K562 (cell line): ENCODE data around the gene PLEKHM1. TPM values are rescaled to one million over a fixed set of nuclear protein-coding genes. Genes with fewer than 3 reads are reported as not detected.

Experiments
- ATAC-seq: fragments of 200-7000 bp; cut with Tn5 transposase; 3 replicates; pipeline ENCODE4 v1.9.1; 2020; ENCODE audit warnings: moderate library complexity
- BruUV-seq: library from RNA; stranded (reverse); fragments of 400-500 nt; replicated peaks from 2 replicates; lab custom pipeline; 2021; lab: Mats Ljungman, UMichigan
- CTCF ChIA-PET: fragments of 300-600 bp; formaldehyde crosslinking; extraction: SDS; loops from one replicate; lab custom pipeline; 2021; ENCODE audit warnings: low intra/inter-chr PET ratio; lab: Yijun Ruan, JAX
- POLR2A ChIA-PET: fragments of 300-600, 350-650 bp; sonication (Branson Sonifier 250); formaldehyde crosslinking; extraction: SDS; loops from one replicate; lab custom pipeline; 2021; ENCODE audit warnings: antibody characterized with exemption, inconsistent platforms; lab: Yijun Ruan, JAX
- DNase-seq, 4 experiments: peaks; one replicate each; pipeline versions ENCODE4 v3.0.0 to v3.0.0-alpha.2; 2011 to 2018; ENCODE audit warnings: low spot score in 3 of 4, mixed read lengths in 3 of 4; ENCODE audit errors: extremely low read depth in 1 of 4
- FAIRE-seq: peaks from 2 replicates; lab custom pipeline; 2011; peaks lifted over from hg19 to GRCh38; lab: Jason Lieb, UNC
- H2AFZ ChIP-seq: 2 replicates; pipeline ENCODE4 v1.6.0; 2011; ENCODE audit warnings: low read depth, low read length, control low read depth, inconsistent platforms
- H3K27ac ChIP-seq: fragments of 200-600 bp; 3 replicates; pipeline ENCODE4 v1.8.0; 2011; ENCODE audit warnings: low read depth, mild to moderate bottlenecking, control low read depth, inconsistent platforms, low read length, moderate library complexity, mixed read lengths; ENCODE audit errors: extremely low read depth
- H3K27me3 ChIP-seq, 2 experiments: fragments of 300-600 bp in 1 of 2; 2 replicates in 1 of 2; 3 replicates in 1 of 2; pipeline versions ENCODE4 v1.6.0 to v1.8.0; 2011; ENCODE audit warnings: inconsistent platforms in 2 of 2, low read length in 2 of 2, mild to moderate bottlenecking in 1 of 2, mixed read lengths in 1 of 2, moderate library complexity in 1 of 2; ENCODE audit not compliant: control insufficient read depth in 2 of 2, insufficient read depth in 2 of 2
- H3K36me3 ChIP-seq: fragments of 300-600 bp; 3 replicates; pipeline ENCODE4 v1.8.0; 2011; ENCODE audit warnings: mild to moderate bottlenecking, low read length, inconsistent platforms; ENCODE audit not compliant: control insufficient read depth, insufficient read depth
- H3K4me1 ChIP-seq, 2 experiments: fragments of 200-600 bp in 1 of 2; replicated peaks in 1 of 2; 2 replicates in 1 of 2; 3 replicates in 1 of 2; pipeline versions ENCODE4 v1.5.1 to v1.8.0; 2011; ENCODE audit warnings: inconsistent platforms in 2 of 2, low read length in 2 of 2, mild to moderate bottlenecking in 1 of 2, mixed read lengths in 1 of 2, moderate library complexity in 1 of 2; ENCODE audit not compliant: control insufficient read depth in 2 of 2, insufficient read depth in 2 of 2
- H3K4me2 ChIP-seq: 2 replicates; pipeline ENCODE4 v1.6.1; 2011; ENCODE audit warnings: low read length, control low read depth, inconsistent platforms, mixed read lengths; ENCODE audit not compliant: insufficient read depth
- H3K4me3 ChIP-seq: fragments of 200-600 bp; sonication (generic), shearing (Covaris generic); 2 replicates; pipeline ENCODE4 v1.5.1; 2016; ENCODE audit warnings: control low read depth, inconsistent platforms
- H3K79me2 ChIP-seq: fragments of 200-600 bp; 3 replicates; pipeline ENCODE4 v1.8.0; 2011; ENCODE audit warnings: low read length, inconsistent platforms; ENCODE audit not compliant: control insufficient read depth, insufficient read depth
- H3K9ac ChIP-seq, 2 experiments: 2 replicates each; pipeline versions ENCODE4 v1.6.0 to v1.6.1; 2011; ENCODE audit warnings: low read depth in 2 of 2, low read length in 2 of 2, control low read depth in 1 of 2, inconsistent platforms in 1 of 2, mild to moderate bottlenecking in 1 of 2, mixed read lengths in 1 of 2; ENCODE audit not compliant: insufficient read depth in 1 of 2
- H3K9me1 ChIP-seq: one replicate; pipeline ENCODE4 v1.6.0; 2011; ENCODE audit warnings: inconsistent platforms, mild to moderate bottlenecking, low read length, moderate library complexity; ENCODE audit not compliant: control insufficient read depth, insufficient read depth
- H3K9me3 ChIP-seq: replicated peaks from 2 replicates; pipeline ENCODE4 v1.5.1; 2011; ENCODE audit warnings: low read depth, low read length, inconsistent platforms; ENCODE audit not compliant: control insufficient read depth, insufficient read depth
- H4K20me1 ChIP-seq: replicated peaks from 2 replicates; pipeline ENCODE4 v1.6.1; 2011; ENCODE audit warnings: low read length, inconsistent platforms, mixed read lengths; ENCODE audit not compliant: control insufficient read depth, insufficient read depth
- HMG20A ChIP-seq: fragments of 450-650 bp; formaldehyde crosslinking; conservative IDR thresholded peaks from 2 replicates; pipeline ENCODE4 v1.4.0; 2020; ENCODE audit warnings: mild to moderate bottlenecking, mixed read lengths
- KDM5B ChIP-seq: fragments of 200-600 bp; sonication (generic); IDR thresholded peaks from 2 replicates; pipeline ENCODE4 v1.6.1; 2012; ENCODE audit warnings: low read depth, mild to moderate bottlenecking, moderate library complexity, low read length, control low read depth, inconsistent platforms; ENCODE audit not compliant: insufficient replicate concordance
- PBX2 ChIP-seq, 2 experiments: IDR thresholded peaks in 1 of 2; conservative IDR thresholded peaks in 1 of 2; 2 replicates each; pipeline ENCODE4 v1.6.1; 2016; ENCODE audit warnings: low read depth in 2 of 2, mild to moderate bottlenecking in 1 of 2, missing compliant biosample characterization in 1 of 2, missing genetic modification characterization in 1 of 2, moderate library complexity in 1 of 2
- SPI1 ChIP-seq: IDR thresholded peaks from 2 replicates; pipeline ENCODE4 v1.6.1; 2011; ENCODE audit warnings: low read depth, low read length, control low read depth, borderline replicate concordance
- SRSF7 ChIP-seq: fragments of 200-400 bp; formaldehyde crosslinking; optimal IDR thresholded peaks from 2 replicates; pipeline ENCODE3; 2017; ENCODE audit warnings: mild to moderate bottlenecking, low read depth, low read length
- THAP12 ChIP-seq: fragments of 250-450 bp; sonication (Bioruptor Pico); IDR thresholded peaks from 2 replicates; pipeline ENCODE4 v1.9.0; 2021; ENCODE audit warnings: mild to moderate bottlenecking, inconsistent platforms
- ZFP36 ChIP-seq: fragments of 150-350 bp; IDR thresholded peaks from 2 replicates; pipeline ENCODE4 v1.6.1; 2018; ENCODE audit warnings: low read length, low read depth; ENCODE audit not compliant: partially characterized antibody
- ZNF253 ChIP-seq: fragments of 250-450 bp; sonication (Bioruptor Pico); conservative IDR thresholded peaks from 2 replicates; pipeline ENCODE4 v1.6.1; 2021; ENCODE audit warnings: mild to moderate bottlenecking
- ZNF41 ChIP-seq: fragments of 250-450 bp; sonication (Bioruptor Pico); conservative IDR thresholded peaks from 2 replicates; pipeline ENCODE4 v1.4.0; 2020; ENCODE audit warnings: mild to moderate bottlenecking
- WGBS: fragments of 100-300 bp; shearing (Covaris generic); methylation state at CpG from one replicate; pipeline ENCODE4 v1.1.6; 2016; ENCODE audit warnings: low coverage, mixed read lengths; ENCODE audit not compliant: insufficient coverage; ENCODE audit errors: missing lambda C conversion rate; 5-methylcytosine and 5-hydroxymethylcytosine counted together
- in situ Hi-C: fragments of 300-500 bp; cut with MboI; formaldehyde crosslinking; loops from 4 replicates; pipeline ENCODE4 v1.15.0; 2018; ENCODE audit warnings: inconsistent platforms, mixed read lengths
- intact Hi-C: fragments of 100-400 bp; cut with micrococcal nuclease; formaldehyde crosslinking; loops from 2 replicates; pipeline ENCODE4 v1.14.2; 2022
- polyA plus RNA-seq, 8 experiments: library from polyadenylated mRNA; depleted of rRNA in 4 of 8; stranded (reverse) in 5 of 8; unstranded in 3 of 8; fragments of >200 nt; fragmentation: Nextera tagmentation in 2 of 8; fragmentation: Illumina TruSeq in 1 of 8; extraction: Ambion mirVana in 2 of 8; extraction: Trizol in 1 of 8; gene quantifications; 2 replicates each; pipeline versions ENCODE4 v1.2.1 to v1.2.3, GENCODE V29; 2011 to 2014; ENCODE audit warnings: inconsistent platforms in 1 of 8, missing spikeins in 1 of 8
- total RNA-seq, 7 experiments: library from RNA; depleted of rRNA in 6 of 7; stranded (reverse); fragments of >200 nt in 6 of 7; fragmentation: Illumina TruSeq in 2 of 7; extraction: Trizol in 2 of 7; gene quantifications; 2 replicates each; pipeline versions ENCODE4 v1.2.1 to v1.2.3, GENCODE V29; 2011 to 2021; ENCODE audit warnings: low replicate concordance in 1 of 7
- TF ChIP-seq, protein P1 (sequence below): fragments of 200-800 bp; sonication (Bioruptor generic); IDR thresholded peaks from 2 replicates; pipeline ENCODE4 v1.6.1; 2017; ENCODE audit warnings: missing genetic modification characterization, missing compliant biosample characterization
- TF ChIP-seq, protein P2 (sequence below), 3 experiments: fragments of 200-800 bp in 1 of 3; sonication (Bioruptor generic) in 1 of 3; sonication (generic) in 1 of 3; formaldehyde crosslinking in 1 of 3; IDR thresholded peaks; 2 replicates each; pipeline versions ENCODE4 v1.6.1 to v1.8.0; 2016 to 2022; ENCODE audit warnings: mild to moderate bottlenecking in 2 of 3, missing compliant biosample characterization in 2 of 3, missing genetic modification characterization in 2 of 3, missing genetic modification reagents in 1 of 3

The PLEKHM1 gene
- total and polyA plus RNA-seq, 9 of the 15 experiments (the other 6 are each of a cell fraction or from before 2014, with no cell fraction given): 0.13 to 23.3 (median 5.7) TPM

GRCh38 chr17:45389354-45389753, 101.2 kb downstream of the PLEKHM1 start:
- no peak for ATAC-seq
- TF ChIP-seq, protein P1, sequence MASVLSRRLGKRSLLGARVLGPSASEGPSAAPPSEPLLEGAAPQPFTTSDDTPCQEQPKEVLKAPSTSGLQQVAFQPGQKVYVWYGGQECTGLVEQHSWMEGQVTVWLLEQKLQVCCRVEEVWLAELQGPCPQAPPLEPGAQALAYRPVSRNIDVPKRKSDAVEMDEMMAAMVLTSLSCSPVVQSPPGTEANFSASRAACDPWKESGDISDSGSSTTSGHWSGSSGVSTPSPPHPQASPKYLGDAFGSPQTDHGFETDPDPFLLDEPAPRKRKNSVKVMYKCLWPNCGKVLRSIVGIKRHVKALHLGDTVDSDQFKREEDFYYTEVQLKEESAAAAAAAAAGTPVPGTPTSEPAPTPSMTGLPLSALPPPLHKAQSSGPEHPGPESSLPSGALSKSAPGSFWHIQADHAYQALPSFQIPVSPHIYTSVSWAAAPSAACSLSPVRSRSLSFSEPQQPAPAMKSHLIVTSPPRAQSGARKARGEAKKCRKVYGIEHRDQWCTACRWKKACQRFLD: no peak
- TF ChIP-seq SPI1: no peak
- no peak for TF ChIP-seq ZNF253
- no peak for TF ChIP-seq ZFP36
- no peak for TF ChIP-seq ZNF41 (CRISPR knock-in tag)
- TF ChIP-seq PBX2 (CRISPR knock-in tag; IDR thresholded peaks at IDR 0.05; ENCODE audit: low read depth): no peak
- no peak for TF ChIP-seq PBX2 (tag; conservative IDR thresholded peaks at IDR 0.05; ENCODE audit: low read depth)
- TF ChIP-seq KDM5B: no peak
- TF ChIP-seq SRSF7: no peak
- TF ChIP-seq, protein P2, sequence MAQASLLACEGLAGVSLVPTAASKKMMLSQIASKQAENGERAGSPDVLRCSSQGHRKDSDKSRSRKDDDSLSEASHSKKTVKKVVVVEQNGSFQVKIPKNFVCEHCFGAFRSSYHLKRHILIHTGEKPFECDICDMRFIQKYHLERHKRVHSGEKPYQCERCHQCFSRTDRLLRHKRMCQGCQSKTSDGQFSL (CRISPR knock-in tag; IDR thresholded peaks at IDR 0.05): no peak
- TF ChIP-seq, protein P2 (tag; IDR thresholded peaks at IDR 0.05): no peak
- no peak for TF ChIP-seq HMG20A (CRISPR knock-in tag)
- no peak for TF ChIP-seq THAP12 (CRISPR knock-in tag)

More at GRCh38 chr17:45389354-45389753, 101.2 kb downstream of the PLEKHM1 start:
- Histone ChIP-seq H4K20me1 (no peaks in the 10 kb centered on the region; the same call in none of the 2 replicates), H3K27me3 (peaks cover 0 to 11% of the 10 kb centered on the region in 2 experiments; a peak in 3 of 5 replicates), H3K9me1 (no peaks in the 10 kb centered on the region), H3K36me3 (no peaks in the 10 kb centered on the region), H3K4me3 (no peak overlapping the region), H3K79me2 (no peaks in the 10 kb centered on the region), H3K4me1 (peaks cover 8 to 18% of the 10 kb centered on the region in 2 experiments), H2AFZ (no peak overlapping the region; the same call in 1 of the 2 replicates), H3K9ac (peak overlapping the region in 1 of 2 experiments; percentile 37; a peak in 1 of 4 replicates), H3K4me2 (no peak overlapping the region), H3K9me3 (no peaks in the 10 kb centered on the region), H3K27ac (no peak overlapping the region)
- WGBS: 3% methylated on average over 3 of the region's 3 CpGs
- no TSS peak for BruUV-seq
- ChIA-PET POLR2A (interaction anchor here (0.6 kb wide), 1 partner anchor 119 kb away, joined by 3 read pairs; no protein-coding TSS in a partner anchor), CTCF (no interaction called here)
- DNase-seq (no peak), FAIRE-seq (no peak)
- in situ Hi-C loops: loop anchor here (5.0 kb wide), 2 partner anchors 112 to 172 kb away; no protein-coding TSS in a partner anchor
- intact Hi-C loops: loop anchor here (5.0 kb wide), 1 partner anchor 252 kb away; the partner anchor contains the start of gene ACBD4
